GM21576 (cell line): ENCODE measurements around the gene PIGZ.

ENCODE experiments used
- ATAC-seq: cut with Tn5 transposase; IDR thresholded peaks from one replicate; pipeline ENCODE4 v1.9.1; 2021; ENCODE audit warnings: mild to moderate bottlenecking, moderate library complexity; ENCODE audit not compliant: unreplicated experiment

PIGZ gene, protein sequence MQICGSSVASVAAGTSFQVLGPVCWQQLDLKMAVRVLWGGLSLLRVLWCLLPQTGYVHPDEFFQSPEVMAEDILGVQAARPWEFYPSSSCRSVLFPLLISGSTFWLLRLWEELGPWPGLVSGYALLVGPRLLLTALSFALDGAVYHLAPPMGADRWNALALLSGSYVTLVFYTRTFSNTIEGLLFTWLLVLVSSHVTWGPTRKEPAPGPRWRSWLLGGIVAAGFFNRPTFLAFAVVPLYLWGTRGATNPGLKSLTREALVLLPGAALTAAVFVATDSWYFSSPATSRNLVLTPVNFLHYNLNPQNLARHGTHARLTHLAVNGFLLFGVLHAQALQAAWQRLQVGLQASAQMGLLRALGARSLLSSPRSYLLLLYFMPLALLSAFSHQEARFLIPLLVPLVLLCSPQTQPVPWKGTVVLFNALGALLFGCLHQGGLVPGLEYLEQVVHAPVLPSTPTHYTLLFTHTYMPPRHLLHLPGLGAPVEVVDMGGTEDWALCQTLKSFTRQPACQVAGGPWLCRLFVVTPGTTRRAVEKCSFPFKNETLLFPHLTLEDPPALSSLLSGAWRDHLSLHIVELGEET

DNA sequence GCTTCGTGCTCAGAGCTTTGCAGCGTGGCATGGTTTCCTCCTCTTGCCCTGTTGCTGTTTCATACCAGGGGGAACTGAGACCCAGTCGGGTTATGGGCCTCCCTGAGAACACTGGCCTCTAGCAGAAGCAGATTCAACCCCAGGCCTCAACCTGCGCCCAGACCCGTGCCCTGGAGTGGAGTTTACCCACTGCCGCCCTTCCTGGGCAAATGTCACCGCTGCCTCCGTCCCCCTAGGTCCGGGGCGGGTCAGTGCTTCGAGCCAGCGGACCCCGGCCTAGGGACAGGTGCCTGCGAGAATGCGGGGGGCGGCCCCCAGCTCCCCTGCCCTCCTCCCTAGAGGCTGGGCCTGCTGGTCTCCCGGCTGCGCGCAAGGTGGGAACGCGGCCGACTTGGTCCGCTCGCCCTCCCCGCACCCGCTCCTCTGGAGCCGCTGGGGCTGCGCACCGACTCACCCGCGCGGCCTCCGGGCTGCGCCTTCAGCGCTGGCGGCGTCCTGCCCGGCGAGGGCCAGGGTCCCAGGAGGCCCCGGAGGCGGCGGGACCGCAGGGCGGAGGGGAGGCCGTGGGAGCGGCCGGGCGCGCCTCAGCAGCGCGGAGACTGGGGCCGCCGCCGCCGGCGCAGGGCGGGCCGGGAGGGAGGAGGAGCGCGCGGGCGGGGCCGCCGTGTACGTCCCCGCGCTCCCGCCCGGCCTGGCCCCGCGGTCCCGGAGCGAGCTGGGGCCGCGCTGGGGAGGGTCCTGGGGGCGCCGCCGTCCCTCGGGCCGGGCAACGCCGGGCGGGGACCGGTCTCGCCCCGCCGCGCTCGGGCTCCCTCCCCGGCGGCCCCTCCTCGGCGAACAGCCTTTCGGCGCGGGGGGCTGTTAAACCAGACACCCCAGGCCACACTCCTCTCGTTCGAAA, at the start of gene PIGZ:
PIGZ (minus strand) TSS at position 601 of the 901 bp plus-strand sequence. CDS start 16,802 bp downstream, outside the sequence.
- ATAC-seq = peak; percentile 49

DNA sequence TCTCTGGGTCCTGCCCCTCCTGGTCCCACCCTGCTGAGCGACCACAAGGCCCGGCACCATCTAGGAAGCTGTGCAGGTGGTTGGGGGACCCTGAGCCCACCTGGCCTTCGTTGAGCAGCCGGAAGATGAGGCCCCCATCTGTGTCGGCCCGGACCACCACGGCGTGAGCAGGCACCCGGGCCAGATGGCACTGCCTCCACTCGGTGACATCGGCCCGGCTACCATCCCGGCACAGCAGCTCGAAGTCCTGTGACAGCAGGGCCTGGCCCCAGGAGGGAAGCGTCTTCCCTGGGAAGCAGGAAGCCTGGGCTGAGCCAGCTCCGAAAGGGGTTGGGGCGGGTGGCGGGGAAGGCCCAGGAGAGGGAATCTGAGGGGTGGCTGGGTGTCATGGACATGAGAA, 48.4 kb upstream of the PIGZ start:
- ATAC-seq = no peak

DNA sequence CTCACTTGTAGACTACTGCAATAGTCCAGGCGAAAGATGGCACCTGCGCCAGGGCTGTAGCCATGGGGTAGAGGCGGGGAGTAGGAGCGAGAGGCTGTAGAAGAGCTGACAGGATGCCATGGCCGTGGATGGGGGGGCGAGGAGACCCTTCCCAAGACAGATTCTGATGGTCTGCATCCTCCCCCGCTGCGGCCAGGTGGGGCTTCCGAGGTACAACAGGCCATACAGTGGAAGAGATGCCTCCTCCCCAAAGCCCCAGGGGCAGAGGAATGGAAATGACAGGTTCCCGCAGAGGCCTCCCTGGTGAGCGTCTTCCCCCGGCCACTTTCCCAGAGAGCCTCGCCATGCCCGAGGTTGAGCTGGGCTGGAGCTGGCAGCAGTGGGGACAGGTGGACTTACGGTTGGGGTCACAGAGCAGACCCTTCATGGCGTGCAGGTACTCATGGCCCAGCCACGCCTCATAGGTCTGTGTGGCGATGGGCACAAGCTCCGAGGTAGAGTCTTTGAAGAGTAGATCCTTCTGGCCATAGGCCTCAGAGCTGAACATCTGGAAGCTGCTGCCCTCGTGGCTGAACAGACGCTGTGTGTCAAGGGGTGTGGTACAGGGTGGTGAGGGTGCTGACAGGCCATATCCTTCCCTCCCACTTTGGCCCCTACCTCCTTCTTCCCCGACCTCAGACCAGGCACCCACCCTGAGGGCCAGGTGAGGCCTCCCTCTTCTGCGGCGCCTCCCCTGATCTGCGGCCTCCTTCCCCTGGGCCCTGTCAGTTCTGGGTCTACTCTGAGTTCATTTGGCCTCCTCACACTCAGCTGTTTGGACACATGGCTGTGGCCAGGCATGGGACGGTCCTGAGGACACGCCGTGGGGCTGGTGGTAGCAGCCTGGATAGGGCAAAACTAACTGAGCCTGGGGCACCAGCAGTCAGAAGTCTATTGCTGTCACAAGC, 47.4 kb upstream of the PIGZ start:
- no peak for ATAC-seq

DNA sequence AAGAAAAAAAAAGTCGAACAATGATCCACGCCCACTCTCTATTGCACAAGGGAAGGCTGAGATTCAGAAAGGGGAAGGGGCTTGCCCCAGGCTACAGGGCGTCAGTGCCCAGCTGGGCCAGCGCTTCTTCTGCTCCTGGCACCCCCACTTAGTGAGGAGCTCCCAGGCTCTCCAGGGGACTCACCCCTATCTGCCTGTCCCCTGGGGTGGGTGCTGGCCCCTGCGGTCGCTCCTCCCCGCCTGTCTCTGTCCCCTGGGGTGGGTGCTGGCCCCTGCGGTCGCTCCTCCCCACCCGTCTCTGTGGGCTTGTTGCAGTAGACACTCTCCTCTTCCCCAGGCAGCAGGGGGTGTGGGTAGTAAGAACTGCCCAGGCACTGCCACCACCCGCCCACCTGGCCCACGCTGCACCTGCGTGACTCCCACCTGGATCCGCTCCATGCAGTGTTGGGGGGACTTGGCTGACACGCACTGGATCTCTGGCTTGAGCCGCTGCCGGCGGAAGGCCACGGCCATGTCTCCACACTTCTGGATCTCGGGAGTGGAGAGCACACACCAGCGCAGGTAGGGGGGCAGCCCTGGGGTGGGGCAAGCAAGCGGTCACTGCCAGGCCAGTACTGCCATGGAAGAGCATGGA, 46.4 kb upstream of the PIGZ start:
- ATAC-seq = no peak

DNA sequence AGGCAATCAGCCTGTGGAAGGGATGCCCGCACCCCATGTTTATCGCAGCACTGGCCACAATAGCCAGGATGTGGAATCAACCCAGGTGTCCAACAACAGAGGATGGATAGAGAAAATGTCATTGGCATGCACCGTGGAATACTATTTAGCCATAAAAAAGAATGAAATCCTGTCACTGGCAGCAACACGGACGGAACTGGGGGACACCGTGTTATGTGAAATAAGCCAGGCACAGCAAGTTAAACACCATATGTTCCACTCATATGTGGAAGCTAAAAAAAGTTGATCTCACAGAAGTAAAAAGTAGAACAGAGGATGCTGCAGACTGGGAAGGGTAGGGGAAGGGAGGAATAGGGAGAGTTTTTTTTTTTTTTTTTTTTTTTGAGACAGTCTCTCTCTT, 45.4 kb upstream of the PIGZ start:
- no peak for ATAC-seq

DNA sequence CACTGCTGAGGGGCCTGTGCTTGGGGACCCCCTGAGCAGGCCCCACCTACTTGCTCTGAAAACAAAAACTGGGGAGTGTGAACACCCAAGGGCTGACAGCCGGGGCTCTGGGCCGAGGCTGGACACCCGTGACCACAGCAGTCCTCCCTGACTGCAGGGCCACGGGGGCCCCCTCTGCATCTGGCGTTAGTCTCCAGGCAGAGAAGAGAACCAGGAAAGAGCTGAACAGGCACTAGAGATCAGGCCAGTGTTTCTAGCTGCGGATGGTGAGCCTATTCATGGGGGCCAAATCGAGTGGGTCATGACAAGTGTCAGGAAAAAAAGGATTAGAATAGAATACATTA, 43.9 kb upstream of the PIGZ start:
- no peak for ATAC-seq

DNA sequence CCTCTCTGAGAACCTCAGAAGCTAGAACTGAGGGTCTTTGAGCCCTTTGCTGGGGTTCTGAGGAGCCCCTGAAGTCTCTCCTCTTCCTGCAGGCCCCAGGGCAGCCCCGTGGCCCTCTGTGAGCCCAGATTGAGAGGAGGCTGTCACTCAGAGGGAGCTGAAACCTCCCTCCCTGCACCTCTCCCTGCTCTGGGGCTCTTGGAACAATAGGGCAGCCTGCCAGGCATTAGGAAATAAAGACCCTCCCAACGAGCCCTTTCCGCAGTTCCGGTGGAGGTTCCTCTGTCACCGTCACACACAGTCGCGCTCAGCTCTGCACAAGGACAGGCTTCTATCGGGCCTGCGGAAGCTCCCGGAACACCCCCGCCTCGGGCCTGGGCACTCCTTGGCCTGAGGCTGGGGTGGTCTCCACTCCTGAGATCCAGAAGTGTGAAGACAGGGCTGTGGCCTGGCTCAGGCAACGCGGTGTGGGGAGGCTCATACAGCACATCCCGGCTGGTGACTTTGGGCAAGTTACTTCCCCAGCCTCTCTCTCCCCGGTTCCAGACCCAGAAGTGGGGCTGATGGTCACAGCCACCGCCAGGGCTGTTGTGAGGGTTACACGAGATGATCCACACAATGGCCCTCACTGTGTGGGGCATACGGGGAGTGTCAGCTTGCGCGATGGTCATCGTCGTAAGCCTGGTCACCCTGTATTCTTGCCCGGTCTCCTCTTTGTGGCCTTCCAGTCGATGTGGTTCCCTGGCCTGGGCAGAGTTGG, 43.3 kb upstream of the PIGZ start:
- no peak for ATAC-seq

DNA sequence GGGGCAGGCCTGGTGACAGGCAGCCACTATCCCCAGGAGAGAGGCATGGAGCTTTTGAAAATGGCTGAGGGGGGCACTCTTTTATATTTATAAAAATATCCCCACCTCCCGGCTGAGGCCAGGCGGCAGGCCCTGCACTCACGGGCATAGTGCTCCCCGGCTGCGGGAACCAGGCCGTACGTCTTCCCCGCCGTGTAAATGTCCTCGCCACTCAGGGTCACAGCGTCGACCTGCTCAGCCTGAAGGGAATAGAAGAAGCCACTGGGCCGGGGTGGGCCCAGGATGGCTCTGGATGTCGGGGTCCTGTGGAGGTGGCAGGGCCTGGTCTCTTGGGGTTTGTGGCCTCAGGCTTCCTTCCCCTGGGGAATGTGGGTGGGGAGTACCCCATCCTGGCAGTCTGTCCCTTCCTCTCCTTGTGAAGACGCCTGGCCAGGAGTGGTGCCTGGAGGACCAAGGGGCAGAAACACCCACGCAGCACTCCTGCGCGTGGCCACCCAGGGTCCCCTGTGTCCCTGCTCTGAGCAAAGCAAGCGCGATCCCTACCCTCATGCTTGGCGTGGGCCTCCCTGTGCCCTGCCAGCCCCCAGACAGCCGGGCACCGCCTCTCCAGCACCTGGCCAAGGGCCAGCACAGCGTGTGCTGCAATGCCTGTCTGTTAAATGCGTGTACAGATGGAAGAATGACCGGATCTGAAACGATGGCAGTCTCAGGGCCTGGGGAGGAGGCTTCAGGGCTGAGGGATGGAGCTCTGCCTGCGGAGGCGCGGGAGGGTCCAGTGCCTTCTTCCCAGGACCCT, 42.1 kb upstream of the PIGZ start:
- ATAC-seq = no peak

DNA sequence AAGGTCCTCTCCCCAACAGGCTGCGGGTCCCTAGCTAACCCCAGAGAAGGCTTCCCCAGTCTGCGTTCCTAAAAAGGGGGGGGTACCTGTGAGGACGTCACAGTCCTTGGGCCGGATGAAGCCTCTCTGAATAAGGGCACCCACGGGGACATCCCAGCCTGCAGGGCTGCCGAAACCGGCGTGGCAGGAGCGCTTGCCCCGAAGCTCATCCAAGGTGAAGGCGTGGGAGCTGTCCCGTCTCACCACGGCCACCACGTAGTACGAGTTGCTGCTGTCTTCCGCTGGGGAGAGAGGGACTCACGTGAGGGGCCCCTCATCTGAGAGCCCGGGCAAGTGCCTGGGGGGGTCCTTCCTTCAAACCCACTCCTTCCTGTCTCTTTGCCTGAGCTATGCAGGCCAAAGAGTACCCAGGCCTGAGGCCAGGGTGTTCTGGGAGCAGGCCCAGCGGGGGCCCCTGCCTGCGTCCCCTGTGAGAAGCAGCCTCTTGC, 40.9 kb upstream of the PIGZ start:
- no peak for ATAC-seq

DNA sequence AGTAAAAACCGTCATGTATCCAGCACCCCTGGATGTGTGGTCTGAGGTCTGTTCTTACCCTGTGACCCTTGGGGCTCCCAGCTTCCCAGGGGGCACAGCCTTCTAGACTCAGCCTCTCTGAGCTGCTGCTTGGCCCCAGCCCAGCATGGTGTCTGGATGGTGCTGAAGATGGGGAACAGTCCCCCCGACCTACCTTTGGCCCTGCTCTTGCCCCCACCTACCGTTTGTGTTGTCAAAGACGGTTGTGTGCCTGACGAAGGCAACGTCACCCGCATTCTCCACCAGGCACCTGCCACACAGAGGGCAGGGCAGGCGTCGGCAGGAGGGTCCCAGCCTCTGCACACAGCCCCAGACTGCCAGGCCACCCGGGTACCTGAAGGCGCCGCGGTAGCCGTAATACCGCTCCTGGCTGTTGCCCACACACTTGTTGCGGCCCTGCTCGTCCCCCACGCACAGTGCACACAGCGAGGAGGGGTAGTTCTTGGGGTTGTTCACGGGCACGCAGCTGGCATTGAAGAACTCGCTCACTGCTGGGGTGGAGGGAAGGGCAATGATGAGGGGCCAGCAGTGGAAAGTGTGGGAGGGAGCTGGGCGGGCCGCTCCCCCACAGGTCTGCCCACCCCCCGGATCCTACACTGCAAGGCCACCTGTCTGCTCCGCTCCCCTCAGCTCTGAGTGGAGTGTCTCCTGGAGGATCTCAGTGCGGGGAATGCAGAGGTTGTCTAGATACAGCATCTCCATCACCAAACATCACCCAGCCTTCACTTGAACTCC, 40.0 kb upstream of the PIGZ start:
- no peak for ATAC-seq

DNA sequence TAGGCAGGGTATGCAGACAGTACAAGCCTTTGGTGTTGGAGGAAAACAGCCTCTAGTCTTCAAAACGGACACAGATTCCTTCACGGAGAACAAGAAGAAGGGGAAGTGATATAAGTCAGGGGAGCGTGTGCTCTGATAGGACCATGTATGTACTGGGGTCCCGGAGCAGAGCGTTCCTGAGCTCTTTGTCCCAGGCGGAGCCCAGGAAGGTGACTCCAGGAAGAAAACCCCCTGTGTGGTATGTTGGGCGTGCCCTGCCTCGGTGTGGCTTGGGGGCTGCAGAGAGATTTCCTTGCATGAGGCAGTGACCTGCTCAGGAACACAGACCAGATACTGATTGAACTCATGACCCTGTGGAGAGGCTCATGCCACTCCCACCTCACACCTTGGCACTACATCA, 39.3 kb upstream of the PIGZ start:
- no peak for ATAC-seq

DNA sequence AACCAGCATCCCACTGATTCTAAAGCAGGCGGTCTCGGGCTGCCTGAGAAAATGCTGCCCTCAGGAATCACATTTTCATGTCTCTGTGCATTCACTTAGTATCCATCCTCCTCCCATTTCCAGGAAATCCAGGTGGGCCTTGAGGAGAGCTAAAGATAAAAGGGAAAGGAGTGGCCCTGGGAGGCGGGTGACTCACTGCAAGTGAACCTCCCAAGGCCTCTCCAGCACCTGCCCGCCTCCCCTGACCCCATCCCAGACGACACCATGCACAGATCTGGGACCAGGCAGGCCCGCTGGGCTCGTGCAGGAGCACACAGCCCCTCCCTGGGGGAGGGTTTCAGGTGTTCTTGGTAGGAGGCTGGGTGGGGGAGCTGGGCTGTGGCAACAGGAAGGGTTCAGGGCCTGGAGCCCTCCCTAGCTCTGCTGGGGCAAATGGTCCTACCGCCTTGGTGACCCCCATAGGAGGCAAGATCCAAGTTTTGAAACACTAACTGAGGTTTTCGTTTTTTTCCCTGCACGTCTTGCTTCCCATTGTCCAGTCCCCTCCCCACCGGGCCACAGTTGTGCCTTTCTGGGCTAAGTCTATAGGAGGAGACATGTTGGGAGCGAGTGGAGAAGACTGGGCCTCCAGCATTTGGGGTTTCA, 38.8 kb upstream of the PIGZ start:
- ATAC-seq = no peak

DNA sequence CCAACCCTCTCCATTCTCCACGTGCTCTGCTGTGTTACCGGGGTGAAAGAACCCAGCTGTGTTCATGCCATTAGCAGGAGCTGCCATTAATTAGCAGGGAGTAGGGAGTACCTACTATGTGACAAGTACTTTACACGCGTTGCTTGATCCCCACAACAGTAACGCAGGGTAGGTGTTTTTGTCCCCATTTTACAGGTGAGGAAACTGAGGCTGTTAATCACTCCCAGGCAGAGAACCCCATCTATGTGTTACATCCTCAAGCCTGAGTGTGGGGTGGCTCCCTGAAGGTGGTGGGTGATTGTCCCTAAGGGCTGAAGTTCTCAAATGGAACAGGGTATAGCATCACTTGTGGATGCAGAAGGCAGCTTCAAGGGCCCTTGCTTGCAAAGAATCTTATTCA, 38.2 kb upstream of the PIGZ start:
- ATAC-seq = no peak

DNA sequence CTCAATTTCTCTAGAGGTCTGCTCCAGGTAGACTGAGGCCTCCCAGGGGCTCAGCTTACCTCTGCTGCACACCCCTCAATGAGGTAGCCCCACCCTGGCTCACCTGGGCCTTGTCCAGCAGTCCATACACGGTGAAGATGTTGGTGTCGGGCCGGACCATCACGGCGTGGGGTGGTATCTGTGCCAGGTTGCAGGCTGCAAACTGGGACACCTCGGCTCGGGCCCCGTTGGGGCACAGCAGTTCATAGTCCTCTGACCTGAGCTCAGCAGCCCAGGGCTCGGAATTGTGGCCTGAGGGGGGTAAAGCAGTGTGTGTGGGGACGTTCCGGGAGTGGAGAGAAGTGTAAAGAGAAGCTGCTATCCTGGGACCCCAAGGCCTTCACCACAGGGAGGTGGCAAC, 37.8 kb upstream of the PIGZ start:
- ATAC-seq = no peak

DNA sequence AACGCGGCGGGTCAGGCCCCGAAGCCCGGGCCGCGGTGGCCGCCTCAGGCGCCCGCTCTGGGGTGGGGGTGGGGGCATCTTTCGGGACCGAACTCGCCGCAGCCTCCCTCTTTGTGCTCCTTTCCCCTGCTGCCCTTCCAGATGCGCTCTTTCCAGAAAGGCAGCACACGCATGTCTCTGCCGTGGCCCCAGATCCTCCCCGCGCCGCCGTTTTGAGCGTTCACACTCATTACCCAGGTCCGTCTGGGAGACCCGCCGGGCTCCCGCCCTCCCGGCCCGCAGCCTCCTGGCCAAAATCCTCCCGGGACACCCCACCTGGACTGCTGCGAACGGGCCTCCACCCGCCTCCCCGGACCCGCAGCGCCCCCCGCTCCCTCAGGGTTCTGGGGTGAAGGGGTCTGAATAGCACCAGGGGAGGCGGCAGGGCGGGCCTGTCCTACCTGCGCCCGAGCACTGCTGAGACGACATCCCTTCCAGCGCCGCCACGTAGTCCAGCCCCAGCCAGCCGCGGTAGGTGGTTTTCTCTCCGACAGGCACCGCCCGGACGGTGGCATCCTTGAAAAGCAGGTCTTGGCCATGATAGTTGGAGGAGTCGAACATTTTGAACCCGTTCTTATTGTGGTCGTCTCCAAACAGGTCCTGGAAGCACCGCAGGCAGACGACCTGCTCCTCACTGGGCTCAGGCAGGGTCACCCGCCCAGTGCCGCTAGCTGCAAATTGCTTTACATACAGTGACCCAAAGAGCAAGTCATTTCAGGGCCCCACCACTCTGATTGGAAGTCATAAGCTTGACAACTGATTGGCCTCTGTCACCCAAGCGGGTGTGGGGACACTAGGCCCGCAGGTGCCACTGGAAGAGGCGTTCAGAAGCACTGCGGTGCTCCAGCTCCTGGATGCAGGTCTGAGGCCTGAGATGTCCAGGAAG, 35.1 kb upstream of the PIGZ start:
- no peak for ATAC-seq
